Stomach (tissue), 4 donors: Measurements from ENCODE around the gene XXYLT1.

Source experiments
- CTCF ChIP-seq, 7 experiments: fragments of 450-650 bp in 4 of 7; fragments of 200-600 bp in 3 of 7; sonication (generic) in 3 of 7; IDR thresholded peaks; one replicate each; pipeline ENCODE4 v1.5.1; 2016 to 2019; ENCODE audit warnings: antibody characterized with exemption in 7 of 7, control low read depth in 2 of 7, mild to moderate bottlenecking in 1 of 7
- POLR2A ChIP-seq, 4 donors: fragments of 450-650 bp; IDR thresholded peaks; one replicate each; pipeline ENCODE4 v1.6.1; 2016; ENCODE audit warnings: antibody characterized with exemption in 4 of 4, control low read depth in 2 of 4, mild to moderate bottlenecking in 1 of 4, moderate library complexity in 1 of 4
- POLR2AphosphoS5 ChIP-seq, 3 donors: sonication (generic); formaldehyde crosslinking; IDR thresholded peaks; one replicate each; pipeline ENCODE4 v1.6.1; 2016; ENCODE audit warnings: antibody characterized with exemption in 3 of 3

GRCh38 chr3:195021692-195022091 is 249.3 kb downstream of the XXYLT1 start:
- TF ChIP-seq POLR2A (IDR thresholded peaks at IDR 0.05) = no peak
- no peak for TF ChIP-seq POLR2AphosphoS5 (IDR thresholded peaks at IDR 0.05)
- no peak for TF ChIP-seq CTCF (IDR thresholded peaks at IDR 0.05)
